Measurements from ENCODE around the gene PSPC1. TPM values are rescaled to one million over a fixed set of nuclear protein-coding genes. Genes with fewer than 3 reads are reported as not detected.
"Not testable (repeated sequence)": the region's sequence is repeated elsewhere in the genome, so short reads cannot be mapped to it uniquely, and the experiment has no call there.

PSPC1 gene
- total RNA-seq, 1 donor from 2014 or later, result 47.2 TPM

DNA sequence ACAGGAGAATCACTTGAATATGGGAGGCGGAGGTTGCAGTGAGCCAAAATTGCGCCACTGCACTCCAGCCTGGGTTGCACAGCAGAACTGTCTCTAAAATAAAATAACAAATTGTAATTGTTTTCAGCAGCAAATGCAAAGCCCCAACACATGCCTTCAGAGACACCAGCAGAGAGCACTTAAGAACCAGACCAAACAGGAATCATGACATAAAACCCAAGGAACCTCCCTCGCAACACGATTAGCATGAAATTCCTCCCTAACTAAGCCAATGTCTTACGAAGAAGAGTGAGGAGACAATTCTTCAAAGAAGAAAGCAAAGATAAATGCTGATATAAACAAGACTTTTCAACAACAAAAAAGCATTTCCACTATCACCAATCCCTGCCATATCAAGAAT, 40.1 kb downstream of the PSPC1 start:
- no peak overlapping the region for H3K4me3 ChIP-seq (ENCODE audit: low read depth, low read length)
- TF ChIP-seq, protein P1, sequence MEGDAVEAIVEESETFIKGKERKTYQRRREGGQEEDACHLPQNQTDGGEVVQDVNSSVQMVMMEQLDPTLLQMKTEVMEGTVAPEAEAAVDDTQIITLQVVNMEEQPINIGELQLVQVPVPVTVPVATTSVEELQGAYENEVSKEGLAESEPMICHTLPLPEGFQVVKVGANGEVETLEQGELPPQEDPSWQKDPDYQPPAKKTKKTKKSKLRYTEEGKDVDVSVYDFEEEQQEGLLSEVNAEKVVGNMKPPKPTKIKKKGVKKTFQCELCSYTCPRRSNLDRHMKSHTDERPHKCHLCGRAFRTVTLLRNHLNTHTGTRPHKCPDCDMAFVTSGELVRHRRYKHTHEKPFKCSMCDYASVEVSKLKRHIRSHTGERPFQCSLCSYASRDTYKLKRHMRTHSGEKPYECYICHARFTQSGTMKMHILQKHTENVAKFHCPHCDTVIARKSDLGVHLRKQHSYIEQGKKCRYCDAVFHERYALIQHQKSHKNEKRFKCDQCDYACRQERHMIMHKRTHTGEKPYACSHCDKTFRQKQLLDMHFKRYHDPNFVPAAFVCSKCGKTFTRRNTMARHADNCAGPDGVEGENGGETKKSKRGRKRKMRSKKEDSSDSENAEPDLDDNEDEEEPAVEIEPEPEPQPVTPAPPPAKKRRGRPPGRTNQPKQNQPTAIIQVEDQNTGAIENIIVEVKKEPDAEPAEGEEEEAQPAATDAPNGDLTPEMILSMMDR (conservative IDR thresholded peaks at IDR 0.05; ENCODE audit: low read depth, low read length), result no peak
- no peak for DNase-seq (ENCODE audit: low read depth)

DNA sequence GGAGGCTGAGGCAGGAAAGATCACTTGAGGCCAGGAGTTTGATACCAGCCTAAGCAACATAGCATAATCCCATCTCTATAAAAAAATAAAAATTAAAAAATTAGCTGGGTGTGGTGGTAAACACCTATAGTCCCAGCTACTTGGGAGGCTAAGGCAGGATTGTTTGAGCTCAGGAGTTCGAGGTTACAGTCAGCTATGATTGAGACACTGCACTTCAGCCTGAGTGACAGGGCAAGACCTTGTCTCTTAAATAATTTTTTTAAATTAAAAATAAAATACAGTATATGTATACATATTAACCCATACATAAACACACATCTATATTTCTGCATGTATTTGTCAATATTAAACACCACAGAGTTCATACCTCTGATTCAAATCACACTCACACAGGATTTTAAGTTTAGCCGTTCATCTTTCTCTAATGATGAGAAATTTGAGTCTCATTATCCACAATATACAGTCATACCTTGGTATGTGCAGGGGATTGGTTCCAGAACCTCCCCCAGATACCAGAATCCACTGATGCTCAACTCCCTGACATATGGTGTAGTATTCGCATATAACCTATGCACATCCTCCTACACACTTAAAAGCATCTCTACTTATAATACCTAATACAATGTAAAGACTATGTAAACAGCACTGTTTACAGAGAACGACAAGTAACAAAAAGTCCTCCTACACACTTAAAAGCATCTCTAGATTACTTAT, 44.7 kb downstream of the PSPC1 start:
- DNase-seq (ENCODE audit: low read depth), result no peak
- no peak overlapping the region for H3K4me3 ChIP-seq (ENCODE audit: low read depth, low read length)
- TF ChIP-seq, protein P1 (conservative IDR thresholded peaks at IDR 0.05; ENCODE audit: low read depth, low read length), result no peak

DNA sequence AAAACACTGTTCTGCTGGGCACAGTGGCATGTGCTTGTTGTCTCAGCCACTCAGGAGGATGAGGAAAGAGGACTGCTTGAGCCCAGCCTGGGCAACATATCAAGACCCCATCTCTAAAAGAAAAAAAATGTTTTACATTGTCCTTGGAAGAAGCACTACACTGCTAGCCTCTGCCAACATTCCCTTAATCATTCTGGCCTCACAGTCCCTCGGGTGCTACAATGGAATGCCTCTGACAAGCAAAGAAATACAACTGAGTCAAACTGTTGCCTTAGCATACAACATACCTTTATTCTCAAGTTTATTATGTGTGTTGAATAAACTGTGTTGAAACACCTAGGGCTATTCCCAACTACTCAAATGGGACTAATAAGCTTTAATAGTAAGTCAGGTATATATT, 56.1 kb downstream of the PSPC1 start:
- TF ChIP-seq, protein P1 (conservative IDR thresholded peaks at IDR 0.05; ENCODE audit: low read depth, low read length), result no peak
- no peak overlapping the region for H3K4me3 ChIP-seq (ENCODE audit: low read depth, low read length)
- no peak for DNase-seq (ENCODE audit: low read depth)

DNA sequence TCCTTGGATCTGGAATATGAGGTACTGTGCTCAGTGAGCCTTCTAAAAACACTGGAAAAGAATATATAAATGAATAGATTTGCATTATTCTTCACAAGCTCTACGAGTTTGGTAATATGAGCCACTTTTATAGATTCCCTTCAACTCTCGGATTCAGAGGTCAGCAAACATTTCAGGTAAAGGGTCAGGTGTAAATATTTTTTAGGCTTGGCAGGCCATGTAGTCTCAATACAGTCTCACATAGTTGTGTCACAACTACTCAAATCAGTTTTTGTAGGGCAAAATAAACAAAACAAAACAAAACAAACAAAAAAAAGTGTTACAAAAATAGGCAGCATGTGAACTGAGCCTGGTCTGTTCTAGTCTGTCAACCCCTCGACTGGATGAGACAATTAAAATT, 57.4 kb downstream of the PSPC1 start:
- TF ChIP-seq, protein P1 (conservative IDR thresholded peaks at IDR 0.05; ENCODE audit: low read depth, low read length), result no peak
- DNase-seq (ENCODE audit: low read depth), result no peak
- H3K4me3 ChIP-seq (ENCODE audit: low read depth, low read length), result no peak overlapping the region

DNA sequence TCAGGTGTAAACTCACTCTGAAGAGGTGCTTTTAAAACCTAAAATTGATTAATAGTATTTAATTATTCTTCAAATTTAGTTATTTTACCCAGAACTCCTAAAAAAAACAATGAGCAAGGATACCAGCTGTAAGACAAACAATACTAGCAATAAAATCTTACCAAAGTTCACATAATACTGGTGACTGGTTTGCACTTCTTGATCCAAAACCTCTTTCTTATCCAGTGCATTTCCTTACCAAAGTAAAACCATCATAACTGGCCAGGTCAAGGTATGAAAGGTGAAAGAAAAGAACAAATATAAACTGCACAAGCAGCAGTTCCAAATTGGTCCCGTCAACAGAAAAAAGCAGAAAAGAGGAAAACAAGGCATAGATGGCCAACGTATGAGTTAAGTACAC, 62.7 kb downstream of the PSPC1 start:
- TF ChIP-seq, protein P1 (conservative IDR thresholded peaks at IDR 0.05; ENCODE audit: low read depth, low read length), result no peak
- H3K4me3 ChIP-seq (ENCODE audit: low read depth, low read length), result no peak overlapping the region
- no peak for DNase-seq (ENCODE audit: low read depth)

DNA sequence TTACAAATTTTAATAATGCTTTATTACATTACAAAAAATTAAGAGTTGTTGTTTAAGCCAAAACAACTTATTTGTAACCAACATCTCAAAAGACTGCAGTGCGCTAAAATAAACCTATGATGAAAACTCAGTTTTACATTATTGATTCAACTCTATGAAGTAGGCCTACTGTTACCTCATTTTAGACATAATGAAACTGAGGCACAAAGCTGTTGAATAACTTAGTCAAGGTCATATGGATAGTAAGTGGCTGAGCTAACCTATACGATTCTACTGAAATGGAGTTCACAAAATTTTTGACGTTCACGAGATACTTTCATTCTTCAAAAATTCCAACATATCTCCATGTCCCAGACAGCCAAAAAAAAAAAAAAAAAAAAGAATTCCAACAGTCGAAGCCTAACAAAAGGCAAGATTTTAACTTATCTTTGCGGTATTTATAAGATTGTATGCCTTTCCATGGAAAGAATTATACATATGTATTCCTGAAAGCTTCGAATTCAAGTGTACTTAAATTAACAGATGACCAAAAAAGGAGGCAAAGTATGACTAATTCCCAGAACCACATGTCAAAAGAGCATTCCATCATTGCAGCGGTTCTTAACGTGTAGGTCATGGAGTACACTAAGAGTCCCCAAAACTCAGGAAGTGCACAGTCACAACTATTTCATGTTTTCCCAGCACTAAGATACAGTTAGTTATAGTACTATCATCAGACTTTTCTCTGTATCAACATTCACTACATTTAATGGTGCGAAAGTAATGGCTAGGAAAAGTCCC, 69.4 kb downstream of the PSPC1 start:
- TF ChIP-seq, protein P1 (conservative IDR thresholded peaks at IDR 0.05; ENCODE audit: low read depth, low read length), result no peak
- no peak for DNase-seq (ENCODE audit: low read depth)
- H3K4me3 ChIP-seq (ENCODE audit: low read depth, low read length), result no peak overlapping the region

DNA sequence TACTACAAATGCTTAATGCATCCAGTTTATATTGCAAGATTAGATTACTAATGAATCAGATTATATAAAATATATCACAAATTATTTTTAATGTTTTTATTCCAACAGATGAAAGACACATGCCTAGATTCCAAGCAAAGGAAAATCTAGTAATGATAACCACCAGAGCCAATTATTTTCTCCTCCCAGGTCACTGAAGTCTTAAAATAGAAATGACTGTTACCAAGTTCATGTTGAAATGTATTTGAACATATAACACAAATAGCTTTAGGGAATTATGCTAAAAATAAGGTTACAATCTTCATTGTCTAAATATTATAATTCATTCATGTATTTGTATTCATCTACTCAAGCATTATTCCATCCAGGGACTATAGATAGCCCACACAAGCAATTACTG, 73.0 kb downstream of the PSPC1 start:
- not testable (repeated sequence) for DNase-seq (ENCODE audit: low read depth)

DNA sequence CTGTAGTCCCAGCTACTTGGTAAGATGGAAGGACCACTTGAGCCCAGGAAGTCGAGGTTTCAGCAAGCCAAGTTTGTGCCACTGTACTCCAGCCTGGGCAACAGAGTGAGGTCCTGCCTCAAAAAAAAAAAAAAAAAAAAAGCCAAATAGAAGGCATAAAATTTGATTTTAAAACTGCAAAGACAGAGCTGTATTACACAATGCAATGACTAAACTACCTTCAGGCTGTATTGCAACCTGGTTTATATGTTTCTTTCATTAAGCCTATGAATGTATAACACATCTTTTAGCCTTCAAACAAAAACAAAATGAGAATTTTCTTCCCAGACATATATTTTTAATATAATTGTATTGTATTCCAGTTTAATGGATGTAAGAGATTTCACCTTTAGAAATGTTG, 73.7 kb downstream of the PSPC1 start:
- not testable (repeated sequence) for DNase-seq (ENCODE audit: low read depth); H3K4me3 ChIP-seq (ENCODE audit: low read depth, low read length)

More for the DNA sequence above, 73.0 kb downstream of the PSPC1 start:
- H3K4me3 ChIP-seq (ENCODE audit: low read depth, low read length), result not testable (repeated sequence)

DNA sequence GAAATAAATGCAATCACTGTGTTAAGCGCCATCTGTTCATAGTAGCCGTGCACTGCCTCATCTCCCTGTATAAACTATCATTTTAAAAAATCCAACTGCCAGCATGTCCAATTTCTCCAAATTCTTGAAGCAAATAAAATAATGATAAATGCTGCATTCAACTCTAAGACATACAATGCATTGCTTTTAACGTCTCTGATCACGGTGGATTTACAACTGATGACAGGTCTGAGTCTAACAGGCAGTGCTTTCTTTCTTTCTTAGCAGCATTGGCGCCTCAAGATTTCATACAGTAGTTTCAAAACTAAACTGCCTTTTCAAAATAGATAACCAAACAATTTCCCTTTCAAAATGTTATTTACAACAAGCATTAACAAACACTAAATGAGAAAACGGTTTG, 78.5 kb downstream of the PSPC1 start:
- not testable (repeated sequence) for DNase-seq (ENCODE audit: low read depth)

DNA sequence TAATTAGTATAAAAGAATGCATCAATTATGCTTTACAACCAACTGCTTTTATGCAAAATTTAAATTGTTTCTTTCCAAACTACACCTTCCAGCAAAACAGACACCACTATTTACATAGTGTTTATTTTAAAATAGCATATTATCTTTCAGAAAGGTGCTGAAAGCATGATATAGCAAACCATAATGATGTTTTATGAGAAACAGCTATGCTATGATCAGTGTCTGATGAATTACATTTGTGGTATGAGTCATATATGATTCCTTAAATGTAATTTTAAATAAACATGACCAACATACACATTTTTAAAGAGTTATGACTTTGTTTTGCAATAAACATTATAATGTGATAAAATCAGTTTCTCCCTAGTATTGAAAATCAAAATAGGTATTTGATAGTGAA, 81.1 kb downstream of the PSPC1 start:
- H3K4me3 ChIP-seq (ENCODE audit: low read depth, low read length); DNase-seq (ENCODE audit: low read depth): not testable (repeated sequence)

More for the DNA sequence above, 78.5 kb downstream of the PSPC1 start:
- not testable (repeated sequence) for H3K4me3 ChIP-seq (ENCODE audit: low read depth, low read length)

DNA sequence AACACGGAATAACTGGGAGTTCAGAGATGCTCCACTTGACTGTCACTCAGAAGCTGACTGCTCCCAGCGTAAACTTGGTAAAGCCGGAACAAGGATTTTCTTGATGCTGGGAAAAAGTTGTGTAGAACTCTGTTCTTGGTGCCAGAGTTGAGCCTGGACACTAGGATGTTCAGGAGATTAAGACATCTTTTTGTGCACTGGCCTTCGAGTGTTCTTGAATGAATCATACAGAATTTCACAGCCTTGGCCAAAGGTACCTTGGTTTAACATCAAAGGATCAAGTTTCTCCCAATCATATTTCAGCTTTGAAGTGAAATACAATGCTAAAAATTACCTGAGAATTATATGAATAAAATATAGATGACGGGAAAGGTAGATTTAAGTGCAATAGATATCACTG, 81.8 kb downstream of the PSPC1 start:
- not testable (repeated sequence) for H3K4me3 ChIP-seq (ENCODE audit: low read depth, low read length); DNase-seq (ENCODE audit: low read depth)

All from epithelial cell of proximal tubule (primary cell).